Sigmoid colon (tissue), 4 donors: ENCODE results near the gene NT5C3A.

Experiments
- EP300 ChIP-seq, 4 donors: sonication (generic); formaldehyde crosslinking; IDR thresholded peaks; one replicate each; pipeline ENCODE4 v1.6.1; 2017; ENCODE audit warnings: antibody characterized with exemption in 4 of 4
- POLR2AphosphoS5 ChIP-seq, 4 donors: sonication (generic); formaldehyde crosslinking; IDR thresholded peaks; one replicate each; pipeline ENCODE4 v1.6.1; 2017; ENCODE audit warnings: antibody characterized with exemption in 4 of 4
- TF ChIP-seq, protein P1 (sequence below), 4 experiments: fragments of 450-650 bp in 3 of 4; fragments of 200-600 bp in 1 of 4; IDR thresholded peaks; one replicate each; pipeline ENCODE4 v1.5.1; 2016 to 2019; ENCODE audit warnings: antibody characterized with exemption in 4 of 4, mild to moderate bottlenecking in 3 of 4, moderate library complexity in 2 of 4

DNA sequence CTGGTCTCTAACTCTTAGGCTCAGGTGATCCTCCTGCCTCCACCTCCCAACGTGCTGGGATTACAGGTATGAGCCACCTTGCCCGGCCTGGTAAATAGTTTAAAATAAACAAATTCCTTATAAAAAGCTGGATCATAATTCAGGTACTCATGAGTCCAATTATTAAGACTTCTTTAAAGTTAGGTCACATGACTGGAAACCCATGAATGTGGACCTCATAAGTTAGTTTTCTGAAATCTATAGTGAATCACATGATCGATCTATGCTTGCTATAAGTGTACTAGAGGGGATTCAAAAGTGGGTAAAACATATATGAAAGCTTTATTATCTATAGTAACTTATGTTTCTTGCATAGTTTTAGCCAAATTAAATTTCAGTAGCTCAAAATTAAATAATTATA, 14.3 kb downstream of the NT5C3A start:
- TF ChIP-seq EP300 (IDR thresholded peaks at IDR 0.05): no peak
- TF ChIP-seq, protein P1, sequence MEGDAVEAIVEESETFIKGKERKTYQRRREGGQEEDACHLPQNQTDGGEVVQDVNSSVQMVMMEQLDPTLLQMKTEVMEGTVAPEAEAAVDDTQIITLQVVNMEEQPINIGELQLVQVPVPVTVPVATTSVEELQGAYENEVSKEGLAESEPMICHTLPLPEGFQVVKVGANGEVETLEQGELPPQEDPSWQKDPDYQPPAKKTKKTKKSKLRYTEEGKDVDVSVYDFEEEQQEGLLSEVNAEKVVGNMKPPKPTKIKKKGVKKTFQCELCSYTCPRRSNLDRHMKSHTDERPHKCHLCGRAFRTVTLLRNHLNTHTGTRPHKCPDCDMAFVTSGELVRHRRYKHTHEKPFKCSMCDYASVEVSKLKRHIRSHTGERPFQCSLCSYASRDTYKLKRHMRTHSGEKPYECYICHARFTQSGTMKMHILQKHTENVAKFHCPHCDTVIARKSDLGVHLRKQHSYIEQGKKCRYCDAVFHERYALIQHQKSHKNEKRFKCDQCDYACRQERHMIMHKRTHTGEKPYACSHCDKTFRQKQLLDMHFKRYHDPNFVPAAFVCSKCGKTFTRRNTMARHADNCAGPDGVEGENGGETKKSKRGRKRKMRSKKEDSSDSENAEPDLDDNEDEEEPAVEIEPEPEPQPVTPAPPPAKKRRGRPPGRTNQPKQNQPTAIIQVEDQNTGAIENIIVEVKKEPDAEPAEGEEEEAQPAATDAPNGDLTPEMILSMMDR (IDR thresholded peaks at IDR 0.05): no peak
- no peak for TF ChIP-seq POLR2AphosphoS5 (IDR thresholded peaks at IDR 0.05)
